Hepatocyte (in vitro differentiated cells): ENCODE measurements around the gene RASGRF2.

Experiments used
- EZH2 ChIP-seq: fragments of 200-600 bp; sonication (generic); IDR thresholded peaks from 2 replicates; pipeline ENCODE4 v1.6.1; 2016; ENCODE audit warnings: antibody characterized with exemption, mild to moderate bottlenecking, borderline replicate concordance
- EZH2phosphoT487 ChIP-seq: fragments of 200-600 bp; sonication (generic); IDR thresholded peaks from one replicate; pipeline ENCODE4 v1.6.1; 2018; ENCODE audit warnings: antibody characterized with exemption, mild to moderate bottlenecking, low read depth, moderate library complexity; ENCODE audit not compliant: unreplicated experiment, severe bottlenecking
- TF ChIP-seq, protein P1 (sequence below): fragments of 200-600 bp; sonication (generic); IDR thresholded peaks from 2 replicates; pipeline ENCODE4 v1.5.1; 2016; ENCODE audit warnings: antibody characterized with exemption, mild to moderate bottlenecking; ENCODE audit not compliant: poor library complexity

DNA sequence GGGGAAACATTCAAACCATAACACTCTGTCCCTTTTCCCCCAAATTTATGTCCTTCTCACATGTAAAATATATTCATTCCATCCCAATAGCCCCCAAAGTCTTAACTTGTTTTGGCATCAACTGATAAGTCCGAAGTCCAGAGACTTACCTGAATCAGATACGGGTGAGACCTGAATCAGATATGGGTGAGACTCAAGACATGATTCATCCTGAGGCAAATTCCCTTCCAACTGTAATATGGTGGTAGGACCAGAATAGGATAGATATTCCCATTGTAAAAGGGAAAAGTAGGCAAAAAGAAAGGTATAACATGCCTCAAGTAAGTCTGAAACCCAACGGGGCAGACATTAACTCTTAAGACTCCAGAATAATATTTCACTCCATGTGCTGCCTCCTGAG, 157.4 kb downstream of the RASGRF2 start:
- TF ChIP-seq, protein P1, sequence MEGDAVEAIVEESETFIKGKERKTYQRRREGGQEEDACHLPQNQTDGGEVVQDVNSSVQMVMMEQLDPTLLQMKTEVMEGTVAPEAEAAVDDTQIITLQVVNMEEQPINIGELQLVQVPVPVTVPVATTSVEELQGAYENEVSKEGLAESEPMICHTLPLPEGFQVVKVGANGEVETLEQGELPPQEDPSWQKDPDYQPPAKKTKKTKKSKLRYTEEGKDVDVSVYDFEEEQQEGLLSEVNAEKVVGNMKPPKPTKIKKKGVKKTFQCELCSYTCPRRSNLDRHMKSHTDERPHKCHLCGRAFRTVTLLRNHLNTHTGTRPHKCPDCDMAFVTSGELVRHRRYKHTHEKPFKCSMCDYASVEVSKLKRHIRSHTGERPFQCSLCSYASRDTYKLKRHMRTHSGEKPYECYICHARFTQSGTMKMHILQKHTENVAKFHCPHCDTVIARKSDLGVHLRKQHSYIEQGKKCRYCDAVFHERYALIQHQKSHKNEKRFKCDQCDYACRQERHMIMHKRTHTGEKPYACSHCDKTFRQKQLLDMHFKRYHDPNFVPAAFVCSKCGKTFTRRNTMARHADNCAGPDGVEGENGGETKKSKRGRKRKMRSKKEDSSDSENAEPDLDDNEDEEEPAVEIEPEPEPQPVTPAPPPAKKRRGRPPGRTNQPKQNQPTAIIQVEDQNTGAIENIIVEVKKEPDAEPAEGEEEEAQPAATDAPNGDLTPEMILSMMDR: no peak
- TF ChIP-seq EZH2 (no peak), EZH2phosphoT487 (no peak)
